K562 (cell line): ENCODE results near the gene GRAMD2A. TPM values are rescaled to one million over a fixed set of nuclear protein-coding genes. Genes with fewer than 3 reads are reported as not detected.

Source experiments
- BRD4 ChIP-seq: fragments of 200-600 bp; sonication (generic); IDR thresholded peaks from 2 replicates; pipeline ENCODE4 v1.6.1; 2017; ENCODE audit warnings: inconsistent platforms
- CBX3 ChIP-seq, 2 experiments: IDR thresholded peaks; 1 replicate in 1 of 2; 2 replicates in 1 of 2; pipeline ENCODE4 v1.6.1; 2012; ENCODE audit warnings: inconsistent platforms in 2 of 2, low read length in 2 of 2, borderline replicate concordance in 1 of 2, control low read depth in 1 of 2
- CHD7 ChIP-seq: fragments of 200-600 bp; sonication (generic); IDR thresholded peaks from one replicate; pipeline ENCODE4 v1.6.1; 2012; ENCODE audit warnings: mild to moderate bottlenecking, low read depth, low read length, inconsistent platforms
- HDAC3 ChIP-seq: fragments of 450-650 bp; IDR thresholded peaks from 2 replicates; pipeline ENCODE4 v1.6.1; 2018; ENCODE audit warnings: borderline replicate concordance, mild to moderate bottlenecking, moderate library complexity; ENCODE audit not compliant: partially characterized antibody
- L3MBTL2 ChIP-seq: fragments of 450-650 bp; IDR thresholded peaks from 2 replicates; pipeline ENCODE4 v1.6.1; 2016; ENCODE audit warnings: mild to moderate bottlenecking, moderate library complexity
- MYBL2 ChIP-seq, 2 experiments: fragments of 450-650 bp in 1 of 2; sonication (generic) in 1 of 2; formaldehyde crosslinking in 1 of 2; IDR thresholded peaks; 2 replicates each; pipeline versions ENCODE4 v1.6.1 to v1.8.1; 2017 to 2022; ENCODE audit warnings: borderline replicate concordance in 1 of 2, inconsistent platforms in 1 of 2, low read depth in 1 of 2, mild to moderate bottlenecking in 1 of 2, missing genetic modification reagents in 1 of 2, moderate library complexity in 1 of 2
- STAT5A ChIP-seq: IDR thresholded peaks from 2 replicates; pipeline ENCODE4 v1.6.1; 2012; ENCODE audit warnings: low read length, inconsistent platforms, borderline replicate concordance
- ZNF282 ChIP-seq: sonication (generic); formaldehyde crosslinking; IDR thresholded peaks from 2 replicates; pipeline ENCODE4 v1.8.1; 2023; ENCODE audit warnings: missing genetic modification reagents
- ZNF449 ChIP-seq: fragments of 250-450 bp; sonication (Bioruptor Pico); IDR thresholded peaks from 2 replicates; pipeline ENCODE4 v1.8.0; 2022; ENCODE audit warnings: moderate library complexity, mild to moderate bottlenecking, inconsistent platforms
- ZNF512 ChIP-seq: IDR thresholded peaks from 2 replicates; pipeline ENCODE4 v1.6.1; 2016; ENCODE audit warnings: missing genetic modification characterization, missing compliant biosample characterization
- polyA plus RNA-seq, 8 experiments: library from polyadenylated mRNA; depleted of rRNA in 4 of 8; stranded (reverse) in 5 of 8; unstranded in 3 of 8; fragments of >200 nt; fragmentation: Nextera tagmentation in 2 of 8; fragmentation: Illumina TruSeq in 1 of 8; extraction: Ambion mirVana in 2 of 8; extraction: Trizol in 1 of 8; gene quantifications; 2 replicates each; pipeline versions ENCODE4 v1.2.1 to v1.2.3, GENCODE V29; 2011 to 2014; ENCODE audit warnings: inconsistent platforms in 1 of 8, missing spikeins in 1 of 8
- total RNA-seq, 7 experiments: library from RNA; depleted of rRNA in 6 of 7; stranded (reverse); fragments of >200 nt in 6 of 7; fragmentation: Illumina TruSeq in 2 of 7; extraction: Trizol in 2 of 7; gene quantifications; 2 replicates each; pipeline versions ENCODE4 v1.2.1 to v1.2.3, GENCODE V29; 2011 to 2021; ENCODE audit warnings: low replicate concordance in 1 of 7

The GRAMD2A gene
- total and polyA plus RNA-seq, 9 of the 15 experiments (the other 6 are each of a cell fraction or from before 2014, with no cell fraction given): 0.08 to 0.22 TPM; not detected in 7

- TF ChIP-seq CHD7: no peak
- no peak for TF ChIP-seq MYBL2 (IDR thresholded peaks at IDR 0.05; ENCODE audit: low read depth)
- TF ChIP-seq MYBL2 (CRISPR knock-in tag; IDR thresholded peaks at IDR 0.05; ENCODE audit: borderline replicate concordance): no peak
- TF ChIP-seq L3MBTL2: no peak
- TF ChIP-seq ZNF449 (CRISPR knock-in tag): no peak
- no peak for TF ChIP-seq ZNF512
- TF ChIP-seq HDAC3: no peak
- no peak for TF ChIP-seq STAT5A
- TF ChIP-seq BRD4: no peak
- TF ChIP-seq CBX3 (IDR thresholded peaks at IDR 0.05; ENCODE audit: borderline replicate concordance in 1 of 2, low read length in 2 of 2): no peak
- no peak for TF ChIP-seq ZNF282 (CRISPR knock-in tag)
These were observed 3.7 kb downstream of the GRAMD2A start (continued) for GRCh38 chr15:72193836-72194396.
